Measurements from ENCODE around the gene GRN. TPM values are rescaled to one million over a fixed set of nuclear protein-coding genes. Genes with fewer than 3 reads are reported as not detected.

GRN gene
- total and polyA plus RNA-seq, 2 of the 13 experiments (the other 11 are each of a cell fraction or from before 2014, with no cell fraction given): 86.6 to 143 TPM

DNA sequence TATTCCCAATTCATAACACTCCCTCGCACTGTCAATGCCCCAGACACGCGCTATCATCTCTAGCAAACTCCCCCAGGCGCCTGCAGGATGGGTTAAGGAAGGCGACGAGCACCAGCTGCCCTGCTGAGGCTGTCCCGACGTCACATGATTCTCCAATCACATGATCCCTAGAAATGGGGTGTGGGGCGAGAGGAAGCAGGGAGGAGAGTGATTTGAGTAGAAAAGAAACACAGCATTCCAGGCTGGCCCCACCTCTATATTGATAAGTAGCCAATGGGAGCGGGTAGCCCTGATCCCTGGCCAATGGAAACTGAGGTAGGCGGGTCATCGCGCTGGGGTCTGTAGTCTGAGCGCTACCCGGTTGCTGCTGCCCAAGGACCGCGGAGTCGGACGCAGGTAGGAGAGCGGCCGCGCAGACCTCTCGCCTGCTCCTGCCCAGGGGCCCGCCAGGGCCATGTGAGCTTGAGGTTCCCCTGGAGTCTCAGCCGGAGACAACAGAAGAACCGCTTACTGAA lies at the start of gene GRN (continued):
- TF ChIP-seq, protein P1, sequence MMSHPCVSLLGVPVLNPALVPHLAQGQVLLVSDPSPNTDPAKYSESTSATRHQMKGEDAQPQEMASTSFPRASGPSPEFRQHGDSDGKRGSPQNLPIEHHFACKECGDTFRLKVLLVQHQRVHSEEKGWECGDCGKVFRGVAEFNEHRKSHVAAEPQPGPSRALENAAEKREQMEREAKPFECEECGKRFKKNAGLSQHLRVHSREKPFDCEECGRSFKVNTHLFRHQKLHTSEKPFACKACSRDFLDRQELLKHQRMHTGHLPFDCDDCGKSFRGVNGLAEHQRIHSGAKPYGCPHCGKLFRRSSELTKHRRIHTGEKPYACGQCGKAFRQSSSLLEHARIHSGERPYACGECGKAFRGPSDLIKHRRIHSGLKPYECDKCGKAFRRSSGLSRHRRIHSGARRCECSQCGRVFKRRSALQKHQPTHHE (CRISPR knock-in tag; IDR thresholded peaks at IDR 0.05; ENCODE audit: borderline replicate concordance): peak; percentile 46; the same call in 1 of the 2 replicates
- TF ChIP-seq SMAD1 (CRISPR knock-in tag; IDR thresholded peaks at IDR 0.05; ENCODE audit: borderline replicate concordance, low read depth) (peak; percentile 15; the same call in 1 of the 2 replicates), SP2 (CRISPR knock-in tag; IDR thresholded peaks at IDR 0.05) (peak; percentile 91), ZNF616 (CRISPR knock-in tag; IDR thresholded peaks at IDR 0.05; ENCODE audit: low read depth) (0 out of 2 replicates have a peak, but pooled peaks have one; percentile 34), HDAC2 (CRISPR knock-in tag; IDR thresholded peaks at IDR 0.05) (peak; percentile 91), ZNF317 (CRISPR knock-in tag; IDR thresholded peaks at IDR 0.05) (peak; percentile 65), EP300 (IDR thresholded peaks at IDR 0.05; ENCODE audit: low read depth in 2 of 2, low read length in 2 of 2) (peak in 1 of 2 experiments; percentile 63; a peak in 2 of 4 replicates), EP300 (CRISPR knock-in tag; IDR thresholded peaks at IDR 0.05; ENCODE audit: borderline replicate concordance) (peak; percentile 84; the same call in 1 of the 2 replicates), ZNF879 (CRISPR knock-in tag; IDR thresholded peaks at IDR 0.05) (0 out of 2 replicates have a peak, but pooled peaks have one; percentile 37), STAT5B (CRISPR knock-in tag; IDR thresholded peaks at IDR 0.05) (no peak), ZNF274 (CRISPR knock-in tag; IDR thresholded peaks at IDR 0.05) (peak; percentile 60), ZNF3 (CRISPR knock-in tag; IDR thresholded peaks at IDR 0.05) (no peak), RAD51 (IDR thresholded peaks at IDR 0.05; ENCODE audit: borderline replicate concordance) (peak; percentile 98), RXRB (CRISPR knock-in tag; IDR thresholded peaks at IDR 0.05; ENCODE audit: borderline replicate concordance) (peak; percentile 74)
- TF ChIP-seq, protein P2, sequence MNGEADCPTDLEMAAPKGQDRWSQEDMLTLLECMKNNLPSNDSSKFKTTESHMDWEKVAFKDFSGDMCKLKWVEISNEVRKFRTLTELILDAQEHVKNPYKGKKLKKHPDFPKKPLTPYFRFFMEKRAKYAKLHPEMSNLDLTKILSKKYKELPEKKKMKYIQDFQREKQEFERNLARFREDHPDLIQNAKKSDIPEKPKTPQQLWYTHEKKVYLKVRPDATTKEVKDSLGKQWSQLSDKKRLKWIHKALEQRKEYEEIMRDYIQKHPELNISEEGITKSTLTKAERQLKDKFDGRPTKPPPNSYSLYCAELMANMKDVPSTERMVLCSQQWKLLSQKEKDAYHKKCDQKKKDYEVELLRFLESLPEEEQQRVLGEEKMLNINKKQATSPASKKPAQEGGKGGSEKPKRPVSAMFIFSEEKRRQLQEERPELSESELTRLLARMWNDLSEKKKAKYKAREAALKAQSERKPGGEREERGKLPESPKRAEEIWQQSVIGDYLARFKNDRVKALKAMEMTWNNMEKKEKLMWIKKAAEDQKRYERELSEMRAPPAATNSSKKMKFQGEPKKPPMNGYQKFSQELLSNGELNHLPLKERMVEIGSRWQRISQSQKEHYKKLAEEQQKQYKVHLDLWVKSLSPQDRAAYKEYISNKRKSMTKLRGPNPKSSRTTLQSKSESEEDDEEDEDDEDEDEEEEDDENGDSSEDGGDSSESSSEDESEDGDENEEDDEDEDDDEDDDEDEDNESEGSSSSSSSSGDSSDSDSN (CRISPR knock-in tag; IDR thresholded peaks at IDR 0.05): 0 out of 2 replicates have a peak, but pooled peaks have one; percentile 60
- TF ChIP-seq, protein P3, sequence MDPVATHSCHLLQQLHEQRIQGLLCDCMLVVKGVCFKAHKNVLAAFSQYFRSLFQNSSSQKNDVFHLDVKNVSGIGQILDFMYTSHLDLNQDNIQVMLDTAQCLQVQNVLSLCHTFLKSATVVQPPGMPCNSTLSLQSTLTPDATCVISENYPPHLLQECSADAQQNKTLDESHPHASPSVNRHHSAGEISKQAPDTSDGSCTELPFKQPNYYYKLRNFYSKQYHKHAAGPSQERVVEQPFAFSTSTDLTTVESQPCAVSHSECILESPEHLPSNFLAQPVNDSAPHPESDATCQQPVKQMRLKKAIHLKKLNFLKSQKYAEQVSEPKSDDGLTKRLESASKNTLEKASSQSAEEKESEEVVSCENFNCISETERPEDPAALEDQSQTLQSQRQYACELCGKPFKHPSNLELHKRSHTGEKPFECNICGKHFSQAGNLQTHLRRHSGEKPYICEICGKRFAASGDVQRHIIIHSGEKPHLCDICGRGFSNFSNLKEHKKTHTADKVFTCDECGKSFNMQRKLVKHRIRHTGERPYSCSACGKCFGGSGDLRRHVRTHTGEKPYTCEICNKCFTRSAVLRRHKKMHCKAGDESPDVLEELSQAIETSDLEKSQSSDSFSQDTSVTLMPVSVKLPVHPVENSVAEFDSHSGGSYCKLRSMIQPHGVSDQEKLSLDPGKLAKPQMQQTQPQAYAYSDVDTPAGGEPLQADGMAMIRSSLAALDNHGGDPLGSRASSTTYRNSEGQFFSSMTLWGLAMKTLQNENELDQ (CRISPR knock-in tag; IDR thresholded peaks at IDR 0.05; ENCODE audit: borderline replicate concordance): peak; percentile 83; the same call in 1 of the 2 replicates
- TF ChIP-seq, protein P4, sequence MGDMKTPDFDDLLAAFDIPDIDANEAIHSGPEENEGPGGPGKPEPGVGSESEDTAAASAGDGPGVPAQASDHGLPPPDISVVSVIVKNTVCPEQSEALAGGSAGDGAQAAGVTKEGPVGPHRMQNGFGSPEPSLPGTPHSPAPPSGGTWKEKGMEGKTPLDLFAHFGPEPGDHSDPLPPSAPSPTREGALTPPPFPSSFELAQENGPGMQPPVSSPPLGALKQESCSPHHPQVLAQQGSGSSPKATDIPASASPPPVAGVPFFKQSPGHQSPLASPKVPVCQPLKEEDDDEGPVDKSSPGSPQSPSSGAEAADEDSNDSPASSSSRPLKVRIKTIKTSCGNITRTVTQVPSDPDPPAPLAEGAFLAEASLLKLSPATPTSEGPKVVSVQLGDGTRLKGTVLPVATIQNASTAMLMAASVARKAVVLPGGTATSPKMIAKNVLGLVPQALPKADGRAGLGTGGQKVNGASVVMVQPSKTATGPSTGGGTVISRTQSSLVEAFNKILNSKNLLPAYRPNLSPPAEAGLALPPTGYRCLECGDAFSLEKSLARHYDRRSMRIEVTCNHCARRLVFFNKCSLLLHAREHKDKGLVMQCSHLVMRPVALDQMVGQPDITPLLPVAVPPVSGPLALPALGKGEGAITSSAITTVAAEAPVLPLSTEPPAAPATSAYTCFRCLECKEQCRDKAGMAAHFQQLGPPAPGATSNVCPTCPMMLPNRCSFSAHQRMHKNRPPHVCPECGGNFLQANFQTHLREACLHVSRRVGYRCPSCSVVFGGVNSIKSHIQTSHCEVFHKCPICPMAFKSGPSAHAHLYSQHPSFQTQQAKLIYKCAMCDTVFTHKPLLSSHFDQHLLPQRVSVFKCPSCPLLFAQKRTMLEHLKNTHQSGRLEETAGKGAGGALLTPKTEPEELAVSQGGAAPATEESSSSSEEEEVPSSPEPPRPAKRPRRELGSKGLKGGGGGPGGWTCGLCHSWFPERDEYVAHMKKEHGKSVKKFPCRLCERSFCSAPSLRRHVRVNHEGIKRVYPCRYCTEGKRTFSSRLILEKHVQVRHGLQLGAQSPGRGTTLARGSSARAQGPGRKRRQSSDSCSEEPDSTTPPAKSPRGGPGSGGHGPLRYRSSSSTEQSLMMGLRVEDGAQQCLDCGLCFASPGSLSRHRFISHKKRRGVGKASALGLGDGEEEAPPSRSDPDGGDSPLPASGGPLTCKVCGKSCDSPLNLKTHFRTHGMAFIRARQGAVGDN (CRISPR knock-in tag; IDR thresholded peaks at IDR 0.05): peak; percentile 78
- TF ChIP-seq, protein P5, sequence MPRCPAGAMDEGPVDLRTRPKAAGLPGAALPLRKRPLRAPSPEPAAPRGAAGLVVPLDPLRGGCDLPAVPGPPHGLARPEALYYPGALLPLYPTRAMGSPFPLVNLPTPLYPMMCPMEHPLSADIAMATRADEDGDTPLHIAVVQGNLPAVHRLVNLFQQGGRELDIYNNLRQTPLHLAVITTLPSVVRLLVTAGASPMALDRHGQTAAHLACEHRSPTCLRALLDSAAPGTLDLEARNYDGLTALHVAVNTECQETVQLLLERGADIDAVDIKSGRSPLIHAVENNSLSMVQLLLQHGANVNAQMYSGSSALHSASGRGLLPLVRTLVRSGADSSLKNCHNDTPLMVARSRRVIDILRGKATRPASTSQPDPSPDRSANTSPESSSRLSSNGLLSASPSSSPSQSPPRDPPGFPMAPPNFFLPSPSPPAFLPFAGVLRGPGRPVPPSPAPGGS (CRISPR knock-in tag; IDR thresholded peaks at IDR 0.05): 0 out of 2 replicates have a peak, but pooled peaks have one; percentile 40
